Measurements from ENCODE around the gene PLEKHB1. TPM values are rescaled to one million over a fixed set of nuclear protein-coding genes. Genes with fewer than 3 reads are reported as not detected.

The PLEKHB1 gene
- total RNA-seq, 1 experiment from 2014 or later: 22.9 TPM

GRCh38 chr11:73623686-73624085 is 22.7 kb upstream of the PLEKHB1 start:
- no peaks in the 10 kb centered on the region for H3K9me3 ChIP-seq (ENCODE audit: control insufficient read depth in 1 of 2, insufficient read depth in 1 of 2, low read depth in 1 of 2, low read length in 2 of 2)
- intact Hi-C loops (cut with micrococcal nuclease): no loop called here
- no peaks in the 10 kb centered on the region for H3K36me3 ChIP-seq (ENCODE audit: control insufficient read depth in 1 of 2, insufficient read depth in 2 of 2, low read length in 2 of 2)
- no peaks in the 10 kb centered on the region for H3K79me2 ChIP-seq (ENCODE audit: insufficient read depth, low read length)
- RAD21 ChIA-PET (ENCODE audit: low non-redundant PET in 1 of 2, low total read pairs in 2 of 2, uncharacterized antibody in 2 of 2, unreplicated experiment in 2 of 2): interaction anchor here in 1 of 2 experiments (0.7 kb wide), 1 partner anchor 257 kb away, joined by 5 read pairs; no protein-coding TSS in a partner anchor
- peaks cover 9% of the 10 kb centered on the region; the same call in 1 of the 2 replicates for H3K27me3 ChIP-seq (ENCODE audit: insufficient read depth, low read length)
- no peaks in the 10 kb centered on the region for H4K20me1 ChIP-seq (ENCODE audit: insufficient read depth)
- H3K9ac ChIP-seq (ENCODE audit: low read length): no peak overlapping the region
- POLR2A ChIA-PET: no interaction called here
- DNase-seq (ENCODE audit: low read depth, low spot score) (no peak), ATAC-seq (no peak)
- no peaks in the 10 kb centered on the region for H3K9me2 ChIP-seq (ENCODE audit: insufficient read depth)
- H2AFZ ChIP-seq (ENCODE audit: low read depth, low read length, poor library complexity, severe bottlenecking): no peak overlapping the region
- no peak overlapping the region for H3K27ac ChIP-seq (ENCODE audit: low read depth, low read length)
- H3K4me3 ChIP-seq (replicated peaks in 1 of 2; ENCODE audit: low read depth in 1 of 2, low read length in 2 of 2): no peak overlapping the region
- TF ChIP-seq ATF3 (IDR thresholded peaks at IDR 0.05) (no peak), EZH2phosphoT487 (IDR thresholded peaks at IDR 0.05; ENCODE audit: borderline replicate concordance) (no peak), ZFX (IDR thresholded peaks at IDR 0.05) (no peak), RAD21 (IDR thresholded peaks at IDR 0.05; ENCODE audit: low read depth) (no peak), CEBPB (IDR thresholded peaks at IDR 0.05; ENCODE audit: low read depth) (no peak), JUND (IDR thresholded peaks at IDR 0.05) (no peak), SRF (IDR thresholded peaks at IDR 0.05; ENCODE audit: low read depth) (no peak), REST (IDR thresholded peaks at IDR 0.05; ENCODE audit: low read depth) (no peak), ZNF274 (IDR thresholded peaks at IDR 0.05; ENCODE audit: low read depth, low read length) (no peak), ELF1 (IDR thresholded peaks at IDR 0.05; ENCODE audit: borderline replicate concordance, low read depth) (no peak), YY1 (IDR thresholded peaks at IDR 0.05; ENCODE audit: extremely low read depth, insufficient replicate concordance, low read depth, low read length) (no peak), CBX3 (IDR thresholded peaks at IDR 0.05; ENCODE audit: low read depth) (no peak), CTCF (IDR thresholded peaks at IDR 0.05 in 2 of 3, conservative IDR thresholded peaks at IDR 0.05 in 1 of 3; ENCODE audit: borderline replicate concordance in 1 of 3, insufficient read depth in 1 of 3, low read depth in 2 of 3, low read length in 2 of 3) (no peak), SIN3A (IDR thresholded peaks at IDR 0.05; ENCODE audit: low read depth) (no peak), FOSL1 (IDR thresholded peaks at IDR 0.05; ENCODE audit: low read depth) (no peak), MAX (IDR thresholded peaks at IDR 0.05) (no peak), TCF7L2 (IDR thresholded peaks at IDR 0.05; ENCODE audit: borderline replicate concordance, extremely low read depth, insufficient read depth, insufficient read length) (no peak)
- peaks cover 0 to 4% of the 10 kb centered on the region in 2 experiments; a peak in 1 of 4 replicates for H3K4me1 ChIP-seq (ENCODE audit: control insufficient read depth in 1 of 2, insufficient read depth in 2 of 2, low read length in 2 of 2)
- CTCF ChIA-PET: interaction anchor here (1.8 kb wide), 1 partner anchor 37 kb away, joined by 5 read pairs; no protein-coding TSS in a partner anchor
- no peak overlapping the region for H3K4me2 ChIP-seq (ENCODE audit: low read length)
- BruUV-seq (replicated peaks): no TSS peak

Data from HCT116 (cell line).